B cell (primary cell): ENCODE results near the gene PHOSPHO2.

Experiments used
- EZH2 ChIP-seq: IDR thresholded peaks from 2 replicates; pipeline ENCODE4 v1.6.1; 2012; ENCODE audit warnings: borderline replicate concordance, low read depth, mild to moderate bottlenecking, moderate library complexity, low read length; ENCODE audit not compliant: insufficient read depth, poor library complexity, severe bottlenecking
- TF ChIP-seq, protein P1 (sequence below): fragments of 200-600 bp; IDR thresholded peaks from one replicate; pipeline ENCODE4 v1.8.0; 2022; ENCODE audit warnings: antibody characterized with exemption, mild to moderate bottlenecking

DNA sequence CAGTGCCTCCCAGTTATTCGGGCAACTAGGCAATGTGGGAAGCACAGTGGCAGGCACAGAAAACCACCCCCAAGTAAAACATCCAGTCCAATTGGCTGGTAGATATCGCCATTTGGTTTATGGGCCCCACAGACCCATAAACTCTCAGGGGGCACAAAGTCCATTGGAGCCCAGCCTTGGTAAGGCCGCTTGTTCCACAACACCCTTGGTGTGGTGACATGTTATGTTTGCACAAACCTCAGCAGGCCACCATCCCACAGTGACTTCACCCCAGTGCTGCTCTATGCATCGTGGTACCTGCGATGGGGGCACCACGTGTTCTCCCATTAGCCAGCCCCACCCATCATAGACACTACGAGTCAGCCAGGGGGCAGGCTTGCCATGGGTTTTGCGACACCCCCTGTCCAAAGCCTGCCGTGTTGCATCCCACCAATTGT, 18.5 kb downstream of the PHOSPHO2 start:
- TF ChIP-seq, protein P1, sequence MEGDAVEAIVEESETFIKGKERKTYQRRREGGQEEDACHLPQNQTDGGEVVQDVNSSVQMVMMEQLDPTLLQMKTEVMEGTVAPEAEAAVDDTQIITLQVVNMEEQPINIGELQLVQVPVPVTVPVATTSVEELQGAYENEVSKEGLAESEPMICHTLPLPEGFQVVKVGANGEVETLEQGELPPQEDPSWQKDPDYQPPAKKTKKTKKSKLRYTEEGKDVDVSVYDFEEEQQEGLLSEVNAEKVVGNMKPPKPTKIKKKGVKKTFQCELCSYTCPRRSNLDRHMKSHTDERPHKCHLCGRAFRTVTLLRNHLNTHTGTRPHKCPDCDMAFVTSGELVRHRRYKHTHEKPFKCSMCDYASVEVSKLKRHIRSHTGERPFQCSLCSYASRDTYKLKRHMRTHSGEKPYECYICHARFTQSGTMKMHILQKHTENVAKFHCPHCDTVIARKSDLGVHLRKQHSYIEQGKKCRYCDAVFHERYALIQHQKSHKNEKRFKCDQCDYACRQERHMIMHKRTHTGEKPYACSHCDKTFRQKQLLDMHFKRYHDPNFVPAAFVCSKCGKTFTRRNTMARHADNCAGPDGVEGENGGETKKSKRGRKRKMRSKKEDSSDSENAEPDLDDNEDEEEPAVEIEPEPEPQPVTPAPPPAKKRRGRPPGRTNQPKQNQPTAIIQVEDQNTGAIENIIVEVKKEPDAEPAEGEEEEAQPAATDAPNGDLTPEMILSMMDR = no peak
- no peak for TF ChIP-seq EZH2
